GM12864 (cell line): Measurements from ENCODE around the gene UQCC2.

Source experiments
- DNase-seq: peaks from one replicate; pipeline ENCODE4 v3.0.0-alpha.2; 2011; ENCODE audit warnings: low read depth
- H3K4me3 ChIP-seq: 2 replicates; pipeline ENCODE4 v1.5.1; 2011; ENCODE audit warnings: mild to moderate bottlenecking, low read depth, low read length, control low read depth
- TF ChIP-seq, protein P1 (sequence below): IDR thresholded peaks from 2 replicates; pipeline ENCODE4 v1.5.1; 2011; ENCODE audit warnings: low read depth, mild to moderate bottlenecking, moderate library complexity, low read length, control low read depth, inconsistent platforms; ENCODE audit errors: missing control alignments

UQCC2 gene

GRCh38 chr6:33714385-33715040 lies 3.0 kb upstream of the UQCC2 start:
- TF ChIP-seq, protein P1, sequence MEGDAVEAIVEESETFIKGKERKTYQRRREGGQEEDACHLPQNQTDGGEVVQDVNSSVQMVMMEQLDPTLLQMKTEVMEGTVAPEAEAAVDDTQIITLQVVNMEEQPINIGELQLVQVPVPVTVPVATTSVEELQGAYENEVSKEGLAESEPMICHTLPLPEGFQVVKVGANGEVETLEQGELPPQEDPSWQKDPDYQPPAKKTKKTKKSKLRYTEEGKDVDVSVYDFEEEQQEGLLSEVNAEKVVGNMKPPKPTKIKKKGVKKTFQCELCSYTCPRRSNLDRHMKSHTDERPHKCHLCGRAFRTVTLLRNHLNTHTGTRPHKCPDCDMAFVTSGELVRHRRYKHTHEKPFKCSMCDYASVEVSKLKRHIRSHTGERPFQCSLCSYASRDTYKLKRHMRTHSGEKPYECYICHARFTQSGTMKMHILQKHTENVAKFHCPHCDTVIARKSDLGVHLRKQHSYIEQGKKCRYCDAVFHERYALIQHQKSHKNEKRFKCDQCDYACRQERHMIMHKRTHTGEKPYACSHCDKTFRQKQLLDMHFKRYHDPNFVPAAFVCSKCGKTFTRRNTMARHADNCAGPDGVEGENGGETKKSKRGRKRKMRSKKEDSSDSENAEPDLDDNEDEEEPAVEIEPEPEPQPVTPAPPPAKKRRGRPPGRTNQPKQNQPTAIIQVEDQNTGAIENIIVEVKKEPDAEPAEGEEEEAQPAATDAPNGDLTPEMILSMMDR, result no peak
- DNase-seq, result no peak
- H3K4me3 ChIP-seq, result no peak overlapping the region

- no peak for DNase-seq
Observed at GRCh38 chr6:33713786-33714185, 2.3 kb upstream of the UQCC2 start.

GRCh38 chr6:33712914-33713313 lies 1.4 kb upstream of the UQCC2 start:
- no peak overlapping the region for H3K4me3 ChIP-seq
- no peak for DNase-seq
- TF ChIP-seq, protein P1, result no peak

More at GRCh38 chr6:33713786-33714185, 2.3 kb upstream of the UQCC2 start:
- TF ChIP-seq, protein P1, result no peak
- H3K4me3 ChIP-seq, result no peak overlapping the region

DNA sequence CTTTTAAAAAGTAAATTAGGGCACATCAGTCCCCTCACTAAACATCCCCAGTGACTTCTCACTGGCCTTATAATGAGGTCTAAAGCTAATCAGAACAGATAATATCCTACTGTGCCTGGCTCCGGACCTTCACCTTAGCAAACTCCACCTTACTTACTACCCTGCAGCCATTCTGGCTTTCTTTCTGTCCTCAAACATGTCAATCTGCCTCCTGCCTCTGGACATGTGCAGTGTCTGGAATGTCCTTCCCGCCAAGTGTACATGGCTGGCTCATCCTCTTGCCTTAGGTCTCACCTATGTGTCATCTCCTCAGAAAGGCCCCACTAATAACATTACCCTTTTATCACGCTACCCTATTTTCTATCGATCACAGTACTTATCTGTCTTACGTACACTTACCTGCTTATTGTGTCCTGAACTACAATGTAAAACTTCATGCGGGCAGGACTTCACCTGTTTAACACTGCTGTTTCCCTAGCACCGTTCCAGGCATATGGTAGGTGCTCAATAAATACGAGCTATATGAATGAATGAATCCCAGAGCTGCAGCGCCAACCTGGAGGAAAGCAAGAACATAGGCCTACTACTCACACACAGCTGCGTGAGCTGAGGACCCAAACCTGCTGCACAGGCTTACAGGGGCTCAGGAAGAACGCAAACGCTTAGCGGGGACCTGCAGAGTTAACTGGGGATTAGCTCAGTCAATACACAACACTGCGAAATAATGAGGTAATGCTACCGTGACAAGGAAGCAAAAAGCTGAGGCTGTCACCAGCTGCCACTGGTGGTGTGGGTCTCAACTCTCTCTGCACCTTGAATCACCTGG lies 991 bp downstream of the UQCC2 start:
- peak overlapping the region; percentile 81 for H3K4me3 ChIP-seq
- DNase-seq, result no peak

GRCh38 chr6:33709605-33710295 lies 1.8 kb downstream of the UQCC2 start:
- TF ChIP-seq, protein P1, result no peak
- DNase-seq, result no peak
- H3K4me3 ChIP-seq, result no peak overlapping the region

More for the DNA sequence above, 991 bp downstream of the UQCC2 start:
- TF ChIP-seq, protein P1, result no peak

DNA sequence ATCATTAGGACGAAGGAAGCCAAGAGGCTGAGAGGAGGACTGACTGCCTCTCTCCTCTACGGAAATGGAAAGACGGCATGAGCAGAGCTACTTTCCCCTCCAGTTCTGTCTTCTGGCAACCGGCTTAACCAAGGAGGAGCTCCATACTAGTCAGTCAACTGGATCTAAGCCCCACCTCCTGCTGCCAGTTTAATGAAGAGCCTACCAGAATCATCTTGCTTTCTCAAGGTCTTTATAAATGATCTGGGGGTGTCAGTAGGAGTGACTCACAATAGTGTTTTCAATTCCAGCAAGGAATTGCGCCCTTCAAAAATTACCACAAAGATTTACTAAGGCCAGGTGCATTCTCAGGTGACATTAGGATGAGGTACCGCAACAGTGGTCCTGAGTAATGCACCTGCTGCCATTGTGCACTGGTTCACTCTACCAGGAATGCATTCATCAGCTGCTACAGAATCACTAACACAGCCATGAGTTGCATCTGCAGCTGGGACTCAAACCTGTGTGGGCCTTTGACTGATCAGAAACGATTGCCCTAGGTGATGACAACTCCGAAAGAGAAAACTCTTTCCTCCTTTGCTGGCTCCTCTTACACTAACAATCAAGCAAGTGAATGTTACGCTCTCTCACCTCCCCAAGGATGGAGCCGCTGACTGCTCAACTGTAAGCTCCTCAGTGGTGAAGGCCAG lies 2.8 kb downstream of the UQCC2 start:
- H3K4me3 ChIP-seq, result no peak overlapping the region

More for the DNA sequence above, 2.8 kb downstream of the UQCC2 start:
- DNase-seq, result no peak
- TF ChIP-seq, protein P1, result no peak
